Ishikawa (cell line): ENCODE data around the gene ERC1.
A peak's percentile ranks its signal among the peaks of the same experiment; 100 is the strongest.

Experiments used
- CEBPB ChIP-seq: IDR thresholded peaks from 2 replicates; pipeline ENCODE4 v1.6.1; 2012
- CREB1 ChIP-seq: IDR thresholded peaks from 2 replicates; pipeline ENCODE4 v1.6.1; 2012; ENCODE audit warnings: low read depth
- EP300 ChIP-seq: IDR thresholded peaks from 2 replicates; pipeline ENCODE4 v1.6.1; 2012; ENCODE audit warnings: borderline replicate concordance
- MAX ChIP-seq: IDR thresholded peaks from 2 replicates; pipeline ENCODE4 v1.6.1; 2012
- RAD21 ChIP-seq: IDR thresholded peaks from 2 replicates; pipeline ENCODE4 v1.6.1; 2012; ENCODE audit warnings: low read depth
- TAF1 ChIP-seq: IDR thresholded peaks from 2 replicates; pipeline ENCODE4 v1.6.1; 2012; ENCODE audit warnings: low read depth, mild to moderate bottlenecking
- TEAD4 ChIP-seq: IDR thresholded peaks from 2 replicates; pipeline ENCODE4 v1.6.1; 2012
- YY1 ChIP-seq: IDR thresholded peaks from 2 replicates; pipeline ENCODE4 v1.6.1; 2012; ENCODE audit warnings: low read depth
- ZBTB7A ChIP-seq: IDR thresholded peaks from 2 replicates; pipeline ENCODE4 v1.6.1; 2012; ENCODE audit warnings: low read depth
- TF ChIP-seq, protein P1 (sequence below): IDR thresholded peaks from 2 replicates; pipeline ENCODE4 v1.6.1; 2012; ENCODE audit warnings: low read depth, mild to moderate bottlenecking
- TF ChIP-seq, protein P2 (sequence below): IDR thresholded peaks from 2 replicates; pipeline ENCODE4 v1.6.1; 2012

DNA sequence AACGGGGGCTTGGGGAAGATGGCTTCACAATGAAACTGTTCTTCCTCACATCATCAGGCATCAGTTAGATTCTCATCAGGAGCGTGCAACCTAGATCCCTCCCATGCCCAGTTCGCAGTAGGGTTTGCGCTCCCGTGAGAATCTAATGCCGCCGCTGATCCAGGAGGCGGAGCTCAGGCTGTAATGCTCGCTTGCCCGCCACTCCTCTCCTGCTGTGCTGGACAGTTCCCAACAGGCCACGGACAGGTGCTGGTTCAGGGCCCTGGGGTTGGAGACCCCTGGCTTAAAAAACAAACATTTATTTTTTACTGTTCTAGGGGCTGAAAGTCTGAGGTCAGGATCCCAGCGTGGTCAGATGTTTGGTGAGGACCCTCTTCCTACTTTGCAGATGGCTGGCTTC lies 422.9 kb downstream of the ERC1 start:
- TF ChIP-seq, protein P1, sequence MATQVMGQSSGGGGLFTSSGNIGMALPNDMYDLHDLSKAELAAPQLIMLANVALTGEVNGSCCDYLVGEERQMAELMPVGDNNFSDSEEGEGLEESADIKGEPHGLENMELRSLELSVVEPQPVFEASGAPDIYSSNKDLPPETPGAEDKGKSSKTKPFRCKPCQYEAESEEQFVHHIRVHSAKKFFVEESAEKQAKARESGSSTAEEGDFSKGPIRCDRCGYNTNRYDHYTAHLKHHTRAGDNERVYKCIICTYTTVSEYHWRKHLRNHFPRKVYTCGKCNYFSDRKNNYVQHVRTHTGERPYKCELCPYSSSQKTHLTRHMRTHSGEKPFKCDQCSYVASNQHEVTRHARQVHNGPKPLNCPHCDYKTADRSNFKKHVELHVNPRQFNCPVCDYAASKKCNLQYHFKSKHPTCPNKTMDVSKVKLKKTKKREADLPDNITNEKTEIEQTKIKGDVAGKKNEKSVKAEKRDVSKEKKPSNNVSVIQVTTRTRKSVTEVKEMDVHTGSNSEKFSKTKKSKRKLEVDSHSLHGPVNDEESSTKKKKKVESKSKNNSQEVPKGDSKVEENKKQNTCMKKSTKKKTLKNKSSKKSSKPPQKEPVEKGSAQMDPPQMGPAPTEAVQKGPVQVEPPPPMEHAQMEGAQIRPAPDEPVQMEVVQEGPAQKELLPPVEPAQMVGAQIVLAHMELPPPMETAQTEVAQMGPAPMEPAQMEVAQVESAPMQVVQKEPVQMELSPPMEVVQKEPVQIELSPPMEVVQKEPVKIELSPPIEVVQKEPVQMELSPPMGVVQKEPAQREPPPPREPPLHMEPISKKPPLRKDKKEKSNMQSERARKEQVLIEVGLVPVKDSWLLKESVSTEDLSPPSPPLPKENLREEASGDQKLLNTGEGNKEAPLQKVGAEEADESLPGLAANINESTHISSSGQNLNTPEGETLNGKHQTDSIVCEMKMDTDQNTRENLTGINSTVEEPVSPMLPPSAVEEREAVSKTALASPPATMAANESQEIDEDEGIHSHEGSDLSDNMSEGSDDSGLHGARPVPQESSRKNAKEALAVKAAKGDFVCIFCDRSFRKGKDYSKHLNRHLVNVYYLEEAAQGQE: peak; percentile 73
- TF ChIP-seq CREB1: no peak
- no peak for TF ChIP-seq EP300
- no peak for TF ChIP-seq TEAD4
- TF ChIP-seq CEBPB: no peak
- no peak for TF ChIP-seq ZBTB7A
- TF ChIP-seq TAF1: no peak
- TF ChIP-seq, protein P2, sequence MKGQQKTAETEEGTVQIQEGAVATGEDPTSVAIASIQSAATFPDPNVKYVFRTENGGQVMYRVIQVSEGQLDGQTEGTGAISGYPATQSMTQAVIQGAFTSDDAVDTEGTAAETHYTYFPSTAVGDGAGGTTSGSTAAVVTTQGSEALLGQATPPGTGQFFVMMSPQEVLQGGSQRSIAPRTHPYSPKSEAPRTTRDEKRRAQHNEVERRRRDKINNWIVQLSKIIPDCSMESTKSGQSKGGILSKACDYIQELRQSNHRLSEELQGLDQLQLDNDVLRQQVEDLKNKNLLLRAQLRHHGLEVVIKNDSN: no peak
- TF ChIP-seq YY1: no peak
- TF ChIP-seq MAX: no peak
- no peak for TF ChIP-seq RAD21
